Kidney (tissue), 14 donors: ENCODE measurements around the gene COX17. TPM values are rescaled to one million over a fixed set of nuclear protein-coding genes. Genes with fewer than 3 reads are reported as not detected.

ENCODE experiments used
- DNase-seq, 5 donors: peaks; one replicate each; pipeline ENCODE4 v3.0.0-alpha.2; 2013 to 2020
- FAIRE-seq: peaks from 2 replicates; lab custom pipeline; 2012; peaks lifted over from hg19 to GRCh38; lab: Jason Lieb, UNC
- H3K27ac ChIP-seq, 2 donors: one replicate each; pipeline ENCODE4 v1.7.0; 2013; ENCODE audit warnings: low read depth in 2 of 2, low read length in 2 of 2, inconsistent platforms in 1 of 2
- H3K27me3 ChIP-seq: one replicate; pipeline ENCODE4 v1.7.1; 2013; ENCODE audit warnings: low read length, inconsistent platforms; ENCODE audit not compliant: control insufficient read depth, insufficient read depth
- H3K36me3 ChIP-seq, 3 donors: one replicate each; pipeline versions ENCODE4 v1.7.0 to v1.7.1; 2013; ENCODE audit warnings: low read length in 3 of 3, control low read depth in 1 of 3, inconsistent platforms in 1 of 3; ENCODE audit not compliant: insufficient read depth in 3 of 3, control insufficient read depth in 2 of 3
- H3K4me1 ChIP-seq, 3 donors: one replicate each; pipeline versions ENCODE4 v1.7.0 to v1.7.1; 2013; ENCODE audit warnings: low read length in 3 of 3, inconsistent platforms in 1 of 3, low read depth in 1 of 3; ENCODE audit not compliant: control insufficient read depth in 2 of 3, insufficient read depth in 2 of 3
- H3K4me3 ChIP-seq, 3 donors: one replicate each; pipeline versions ENCODE4 v1.7.0 to v1.8.1; 2013; ENCODE audit warnings: low read length in 3 of 3, control low read depth in 1 of 3, inconsistent platforms in 1 of 3
- H3K9ac ChIP-seq, 3 donors: one replicate each; pipeline versions ENCODE4 v1.7.0 to v1.7.1; 2013; ENCODE audit warnings: low read length in 3 of 3, control low read depth in 1 of 3, inconsistent platforms in 1 of 3
- H3K9me3 ChIP-seq, 3 donors: one replicate each; pipeline versions ENCODE4 v1.7.0 to v1.7.1; 2013; ENCODE audit warnings: low read length in 3 of 3, control low read depth in 1 of 3, inconsistent platforms in 1 of 3; ENCODE audit not compliant: control insufficient read depth in 2 of 3, insufficient read depth in 1 of 3
- intact Hi-C: fragments of 100-400 bp; cut with DNase I; formaldehyde crosslinking; loops from one replicate; pipeline ENCODE4 v1.11.1; 2022
- polyA plus RNA-seq: library from polyadenylated mRNA; stranded (reverse); fragments of 350-450 nt; fragmentation: Illumina TruSeq; extraction: RNeasy Lipid Tissue Mini Kit (QIAGEN cat#74804); gene quantifications from one replicate; pipeline ENCODE4 v1.2.3, GENCODE V29; 2014; ENCODE audit warnings: low read depth, low replicate concordance; ENCODE audit not compliant: insufficient read depth
- total RNA-seq: library from RNA; stranded (reverse); fragmentation: NEBNext Ultra II Directional; extraction: Animal tissue kit (Norgen Biotek cat#: 25700); gene quantifications from one replicate; pipeline ENCODE4 v1.2.1, GENCODE V29; 2021
- TF ChIP-seq, protein P1 (sequence below): IDR thresholded peaks from 3 replicates; pipeline ENCODE4 v1.5.1; 2012; ENCODE audit warnings: mild to moderate bottlenecking, moderate library complexity, borderline replicate concordance; ENCODE audit not compliant: insufficient read depth; ENCODE audit errors: extremely low read depth
- donor health status: control.
- donor health status: control.
- donor health status: control.
- donor health status: control.
- donor health status: control.
- donor health status: DM: yes; HTN: yes; CAD: no.
- donor health status: Normal renal cell carcinoma (clear cell type).

COX17 gene
- total and polyA plus RNA-seq, 2 donors from 2014 or later: 46.4 to 218 TPM

GRCh38 chr3:119649761-119650160 is 27.4 kb downstream of the COX17 start:
- FAIRE-seq: no peak
- intact Hi-C loops: no loop called here
- Histone ChIP-seq H3K9ac (no peak overlapping the region), H3K9me3 (no peaks in the 10 kb centered on the region), H3K4me1 (peaks cover 0 to 6% (median 0%) of the 10 kb centered on the region in 3 donors), H3K36me3 (no peaks in the 10 kb centered on the region), H3K27me3 (no peaks in the 10 kb centered on the region), H3K27ac (no peak overlapping the region), H3K4me3 (no peak overlapping the region)
- DNase-seq: no peak
- TF ChIP-seq, protein P1, sequence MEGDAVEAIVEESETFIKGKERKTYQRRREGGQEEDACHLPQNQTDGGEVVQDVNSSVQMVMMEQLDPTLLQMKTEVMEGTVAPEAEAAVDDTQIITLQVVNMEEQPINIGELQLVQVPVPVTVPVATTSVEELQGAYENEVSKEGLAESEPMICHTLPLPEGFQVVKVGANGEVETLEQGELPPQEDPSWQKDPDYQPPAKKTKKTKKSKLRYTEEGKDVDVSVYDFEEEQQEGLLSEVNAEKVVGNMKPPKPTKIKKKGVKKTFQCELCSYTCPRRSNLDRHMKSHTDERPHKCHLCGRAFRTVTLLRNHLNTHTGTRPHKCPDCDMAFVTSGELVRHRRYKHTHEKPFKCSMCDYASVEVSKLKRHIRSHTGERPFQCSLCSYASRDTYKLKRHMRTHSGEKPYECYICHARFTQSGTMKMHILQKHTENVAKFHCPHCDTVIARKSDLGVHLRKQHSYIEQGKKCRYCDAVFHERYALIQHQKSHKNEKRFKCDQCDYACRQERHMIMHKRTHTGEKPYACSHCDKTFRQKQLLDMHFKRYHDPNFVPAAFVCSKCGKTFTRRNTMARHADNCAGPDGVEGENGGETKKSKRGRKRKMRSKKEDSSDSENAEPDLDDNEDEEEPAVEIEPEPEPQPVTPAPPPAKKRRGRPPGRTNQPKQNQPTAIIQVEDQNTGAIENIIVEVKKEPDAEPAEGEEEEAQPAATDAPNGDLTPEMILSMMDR: no peak

DNA sequence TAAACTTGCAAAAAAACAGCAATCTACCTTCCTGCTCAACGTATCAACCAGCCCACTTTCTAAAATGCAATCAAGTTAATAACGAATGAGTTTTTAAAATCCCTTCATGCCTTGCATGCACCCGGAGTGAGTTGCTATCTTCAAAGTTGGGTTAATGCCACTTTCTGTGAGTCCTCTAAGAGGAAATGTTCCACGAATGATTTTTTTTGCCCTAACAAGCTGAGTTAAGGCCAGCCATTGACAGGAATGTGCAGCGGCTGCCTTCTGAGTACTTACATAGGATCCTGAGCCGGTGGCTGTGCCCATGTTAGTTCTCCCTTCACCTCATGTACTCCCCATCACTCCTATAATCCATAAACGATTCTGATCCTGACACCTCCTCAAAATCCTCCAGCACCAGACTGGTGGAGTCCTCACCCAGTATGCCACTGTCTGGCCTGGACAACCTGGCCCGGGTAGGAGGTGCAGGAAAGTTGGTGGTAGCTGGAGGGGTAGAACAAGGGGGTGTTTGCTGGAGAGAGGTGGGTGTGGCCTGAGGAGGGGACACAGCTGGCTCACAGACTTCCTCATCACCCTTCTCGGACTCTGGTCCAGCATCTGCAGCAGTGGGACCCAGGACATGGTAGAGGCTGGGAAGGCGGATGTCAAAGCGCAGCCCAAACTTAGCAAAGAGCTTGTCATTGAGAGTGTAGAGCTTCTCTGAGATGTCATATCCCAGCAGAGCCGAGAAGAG is 29.2 kb downstream of the COX17 start:
- no peaks in the 10 kb centered on the region for H3K9me3 ChIP-seq
- no peak overlapping the region for H3K4me3 ChIP-seq
- DNase-seq: no peak
- TF ChIP-seq, protein P1: no peak
- peak overlapping the region; percentile 63 to 84 for H3K27ac ChIP-seq
- no peaks in the 10 kb centered on the region for H3K36me3 ChIP-seq
- intact Hi-C loops: no loop called here
- peaks cover 0 to 6% (median 0%) of the 10 kb centered on the region in 3 donors for H3K4me1 ChIP-seq
- FAIRE-seq: no peak
- H3K9ac ChIP-seq: no peak overlapping the region
- H3K27me3 ChIP-seq: no peaks in the 10 kb centered on the region

DNA sequence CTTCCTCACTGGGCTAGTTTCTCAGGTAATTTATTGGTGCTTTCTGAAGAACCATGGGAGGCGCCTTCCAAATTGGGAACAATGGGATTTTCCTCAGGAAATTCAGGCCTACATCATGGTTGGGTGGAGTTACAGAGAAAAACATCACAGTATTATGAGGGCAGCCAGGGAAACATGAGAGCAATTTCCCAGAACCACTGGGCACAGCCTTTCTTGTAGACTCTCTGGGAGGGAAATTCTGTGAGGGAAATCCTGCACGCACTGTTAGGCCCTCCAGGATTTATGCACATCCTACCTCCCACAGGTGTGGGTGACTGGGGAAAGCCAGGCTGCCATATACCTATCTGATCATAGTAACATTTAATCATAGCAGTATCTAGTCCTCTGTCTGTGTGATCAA is 30.0 kb downstream of the COX17 start:
- no peak overlapping the region for H3K9ac ChIP-seq
- peak in 4 of 5 donors; percentile 53 to 83 (median 68) for DNase-seq
- no peak for FAIRE-seq
- no peaks in the 10 kb centered on the region for H3K27me3 ChIP-seq
- TF ChIP-seq, protein P1: no peak
- intact Hi-C loops: no loop called here
- peak overlapping the region; percentile 63 to 84 for H3K27ac ChIP-seq
- no peaks in the 10 kb centered on the region for H3K9me3 ChIP-seq
- peaks cover 0 to 4% (median 0%) of the 10 kb centered on the region in 3 donors for H3K4me1 ChIP-seq
- H3K4me3 ChIP-seq: no peak overlapping the region
- peaks cover 0 to under 1% (median under 1%) of the 10 kb centered on the region in 3 donors for H3K36me3 ChIP-seq
